ENCODE measurements around the gene SEPTIN5. TPM values are rescaled to one million over a fixed set of nuclear protein-coding genes. Genes with fewer than 3 reads are reported as not detected.

The SEPTIN5 gene
- total RNA-seq, 1 experiment from 2014 or later, result 50.4 TPM

DNA sequence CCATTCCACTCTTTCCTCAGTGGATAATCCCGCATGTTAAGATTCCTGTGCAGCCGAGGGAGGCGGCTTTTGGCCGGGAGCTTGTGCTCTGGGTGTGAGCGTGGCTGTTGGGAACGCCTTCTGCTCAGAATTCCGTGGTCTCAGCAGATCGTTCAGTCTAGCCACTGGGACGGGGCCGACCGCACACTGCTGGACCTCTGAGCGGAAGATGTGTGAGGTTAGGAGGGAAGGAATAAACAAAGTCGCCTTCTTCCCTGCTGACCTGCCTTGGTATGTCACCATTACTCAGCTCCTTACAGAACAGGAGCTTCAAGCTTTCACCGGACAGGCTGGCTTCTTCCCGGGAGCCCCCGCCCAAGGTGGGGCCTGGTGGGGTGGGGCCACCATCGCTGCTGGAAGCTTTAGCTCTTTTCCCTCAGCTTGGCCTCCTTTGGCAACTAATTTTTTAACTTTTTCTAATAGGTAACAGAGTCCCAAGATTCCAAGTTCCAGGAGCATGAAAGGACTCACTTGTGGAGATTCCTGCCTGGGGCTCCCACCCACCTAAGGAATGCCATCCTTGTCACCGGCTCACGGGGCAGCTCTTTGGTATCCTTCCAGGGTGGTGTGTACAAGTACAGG is 22.5 kb upstream of the SEPTIN5 start:
- no peaks in the 10 kb centered on the region for H3K36me3 ChIP-seq (ENCODE audit: insufficient read depth, low read length, poor library complexity, severe bottlenecking)
- no peaks in the 10 kb centered on the region for H3K9me3 ChIP-seq (ENCODE audit: low read depth, low read length, poor library complexity, severe bottlenecking)
- no peak for DNase-seq (ENCODE audit: low spot score)
- H3K27me3 ChIP-seq (replicated peaks; ENCODE audit: insufficient read depth, low read depth, low read length, poor library complexity), result no peaks in the 10 kb centered on the region
- no TSS peak for BruUV-seq (replicated peaks)
- no peak overlapping the region for H3K4me3 ChIP-seq (ENCODE audit: low read depth, low read length, poor library complexity, severe bottlenecking)
- TF ChIP-seq EZH2 (IDR thresholded peaks at IDR 0.05; ENCODE audit: borderline replicate concordance, low read depth, low read length, poor library complexity, severe bottlenecking), result no peak
- TF ChIP-seq, protein P1, sequence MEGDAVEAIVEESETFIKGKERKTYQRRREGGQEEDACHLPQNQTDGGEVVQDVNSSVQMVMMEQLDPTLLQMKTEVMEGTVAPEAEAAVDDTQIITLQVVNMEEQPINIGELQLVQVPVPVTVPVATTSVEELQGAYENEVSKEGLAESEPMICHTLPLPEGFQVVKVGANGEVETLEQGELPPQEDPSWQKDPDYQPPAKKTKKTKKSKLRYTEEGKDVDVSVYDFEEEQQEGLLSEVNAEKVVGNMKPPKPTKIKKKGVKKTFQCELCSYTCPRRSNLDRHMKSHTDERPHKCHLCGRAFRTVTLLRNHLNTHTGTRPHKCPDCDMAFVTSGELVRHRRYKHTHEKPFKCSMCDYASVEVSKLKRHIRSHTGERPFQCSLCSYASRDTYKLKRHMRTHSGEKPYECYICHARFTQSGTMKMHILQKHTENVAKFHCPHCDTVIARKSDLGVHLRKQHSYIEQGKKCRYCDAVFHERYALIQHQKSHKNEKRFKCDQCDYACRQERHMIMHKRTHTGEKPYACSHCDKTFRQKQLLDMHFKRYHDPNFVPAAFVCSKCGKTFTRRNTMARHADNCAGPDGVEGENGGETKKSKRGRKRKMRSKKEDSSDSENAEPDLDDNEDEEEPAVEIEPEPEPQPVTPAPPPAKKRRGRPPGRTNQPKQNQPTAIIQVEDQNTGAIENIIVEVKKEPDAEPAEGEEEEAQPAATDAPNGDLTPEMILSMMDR (conservative IDR thresholded peaks at IDR 0.05; ENCODE audit: low read depth, low read length), result no peak
- CTCF ChIA-PET, result no interaction called here
- POLR2A ChIA-PET (ENCODE audit: low non-redundant PET), result no interaction called here
- H3K4me1 ChIP-seq (ENCODE audit: insufficient read depth, low read length, poor library complexity, severe bottlenecking), result no peaks in the 10 kb centered on the region
- intact Hi-C loops (cut with micrococcal nuclease; ENCODE audit: unreplicated experiment), result no loop called here
- H3K27ac ChIP-seq (ENCODE audit: low read depth, low read length, poor library complexity, severe bottlenecking), result no peak overlapping the region

DNA sequence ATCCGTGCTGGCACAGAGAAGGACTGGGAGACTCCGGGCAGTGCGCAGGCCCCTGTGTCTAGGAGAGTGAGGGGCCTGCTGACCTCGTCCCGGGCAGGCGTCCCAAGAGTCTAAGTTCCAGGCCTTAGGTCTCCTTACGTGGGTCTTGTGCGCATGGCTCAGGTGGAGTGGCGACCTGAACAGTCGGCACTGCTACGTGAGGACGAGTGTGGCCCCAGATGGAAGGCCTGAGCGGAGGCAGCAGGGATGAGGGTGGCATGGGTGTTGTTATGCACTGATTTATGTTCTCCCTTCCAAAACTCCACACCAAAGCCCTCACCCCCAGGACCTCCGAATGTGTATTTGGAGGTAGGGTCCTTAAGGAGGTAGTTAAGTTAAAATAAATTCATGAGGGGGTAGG is 20.7 kb upstream of the SEPTIN5 start:
- H3K9me3 ChIP-seq (ENCODE audit: low read depth, low read length, poor library complexity, severe bottlenecking), result no peaks in the 10 kb centered on the region
- no TSS peak for BruUV-seq (replicated peaks)
- intact Hi-C loops (cut with micrococcal nuclease; ENCODE audit: unreplicated experiment), result no loop called here
- no peaks in the 10 kb centered on the region for H3K36me3 ChIP-seq (ENCODE audit: insufficient read depth, low read length, poor library complexity, severe bottlenecking)
- H3K27me3 ChIP-seq (replicated peaks; ENCODE audit: insufficient read depth, low read depth, low read length, poor library complexity), result no peaks in the 10 kb centered on the region
- H3K4me1 ChIP-seq (ENCODE audit: insufficient read depth, low read length, poor library complexity, severe bottlenecking), result no peaks in the 10 kb centered on the region
- no peak overlapping the region for H3K27ac ChIP-seq (ENCODE audit: low read depth, low read length, poor library complexity, severe bottlenecking)
- H3K4me3 ChIP-seq (ENCODE audit: low read depth, low read length, poor library complexity, severe bottlenecking), result no peak overlapping the region
- POLR2A ChIA-PET (ENCODE audit: low non-redundant PET), result no interaction called here
- TF ChIP-seq EZH2 (IDR thresholded peaks at IDR 0.05; ENCODE audit: borderline replicate concordance, low read depth, low read length, poor library complexity, severe bottlenecking), result no peak
- TF ChIP-seq, protein P1 (conservative IDR thresholded peaks at IDR 0.05; ENCODE audit: low read depth, low read length), result no peak
- DNase-seq (ENCODE audit: low spot score), result no peak
- CTCF ChIA-PET, result no interaction called here

DNA sequence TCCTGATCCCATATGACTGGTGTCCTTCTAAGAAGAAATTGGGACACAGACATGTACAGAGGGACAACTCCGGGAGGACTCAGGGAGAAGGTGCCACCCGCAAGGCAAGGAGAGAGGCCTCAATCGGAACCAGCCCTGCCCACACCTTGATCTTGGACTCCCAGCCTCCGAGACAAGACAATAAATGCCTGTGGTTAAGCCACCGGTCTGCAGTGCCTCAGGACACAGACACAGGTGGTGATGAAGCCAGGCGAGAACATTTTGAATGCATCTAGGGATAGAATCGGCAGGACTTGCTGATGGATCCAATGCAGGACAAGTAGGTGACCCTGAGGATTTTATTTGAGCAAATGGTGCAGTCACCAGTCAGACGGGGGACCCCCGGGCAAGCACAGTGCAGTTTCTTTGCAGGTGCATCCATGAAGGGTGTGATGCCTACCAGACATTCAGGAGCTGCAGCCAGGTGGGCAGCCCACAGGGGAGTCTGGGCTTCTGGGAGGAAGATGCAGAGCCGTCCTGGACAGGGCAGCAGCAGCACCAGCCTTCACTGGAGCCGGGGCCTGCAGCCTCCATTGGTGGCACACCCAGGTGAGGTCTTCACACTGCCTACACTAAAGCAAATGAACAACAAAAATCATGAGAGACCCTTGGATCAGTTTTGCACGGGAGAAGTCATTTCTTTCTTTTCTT is 20.2 kb upstream of the SEPTIN5 start:
- Histone ChIP-seq H3K27ac (ENCODE audit: low read depth, low read length, poor library complexity, severe bottlenecking) (no peak overlapping the region), H3K4me1 (ENCODE audit: insufficient read depth, low read length, poor library complexity, severe bottlenecking) (no peaks in the 10 kb centered on the region), H3K27me3 (replicated peaks; ENCODE audit: insufficient read depth, low read depth, low read length, poor library complexity) (no peaks in the 10 kb centered on the region), H3K9me3 (ENCODE audit: low read depth, low read length, poor library complexity, severe bottlenecking) (no peaks in the 10 kb centered on the region), H3K4me3 (ENCODE audit: low read depth, low read length, poor library complexity, severe bottlenecking) (no peak overlapping the region), H3K36me3 (ENCODE audit: insufficient read depth, low read length, poor library complexity, severe bottlenecking) (no peaks in the 10 kb centered on the region)
- no peak for DNase-seq (ENCODE audit: low spot score)
- ChIA-PET POLR2A (ENCODE audit: low non-redundant PET) (no interaction called here), CTCF (no interaction called here)
- no peak for TF ChIP-seq EZH2 (IDR thresholded peaks at IDR 0.05; ENCODE audit: borderline replicate concordance, low read depth, low read length, poor library complexity, severe bottlenecking)
- TF ChIP-seq, protein P1 (conservative IDR thresholded peaks at IDR 0.05; ENCODE audit: low read depth, low read length), result no peak
- no TSS peak for BruUV-seq (replicated peaks)
- intact Hi-C loops (cut with micrococcal nuclease; ENCODE audit: unreplicated experiment), result no loop called here

Measured in A673 (cell line).